CD4-positive, alpha-beta T cell treated with Interleukin-4 for 1 hour (primary cell): ENCODE data around the gene ARHGAP6.
"Not testable (repeated sequence)": the region's sequence is repeated elsewhere in the genome, so short reads cannot be mapped to it uniquely, and the experiment has no call there.

Experiments used
- DNase-seq, 2 donors: peaks; one replicate each; pipeline ENCODE4 v3.0.0-alpha.2; 2020 to 2022

The ARHGAP6 gene

DNA sequence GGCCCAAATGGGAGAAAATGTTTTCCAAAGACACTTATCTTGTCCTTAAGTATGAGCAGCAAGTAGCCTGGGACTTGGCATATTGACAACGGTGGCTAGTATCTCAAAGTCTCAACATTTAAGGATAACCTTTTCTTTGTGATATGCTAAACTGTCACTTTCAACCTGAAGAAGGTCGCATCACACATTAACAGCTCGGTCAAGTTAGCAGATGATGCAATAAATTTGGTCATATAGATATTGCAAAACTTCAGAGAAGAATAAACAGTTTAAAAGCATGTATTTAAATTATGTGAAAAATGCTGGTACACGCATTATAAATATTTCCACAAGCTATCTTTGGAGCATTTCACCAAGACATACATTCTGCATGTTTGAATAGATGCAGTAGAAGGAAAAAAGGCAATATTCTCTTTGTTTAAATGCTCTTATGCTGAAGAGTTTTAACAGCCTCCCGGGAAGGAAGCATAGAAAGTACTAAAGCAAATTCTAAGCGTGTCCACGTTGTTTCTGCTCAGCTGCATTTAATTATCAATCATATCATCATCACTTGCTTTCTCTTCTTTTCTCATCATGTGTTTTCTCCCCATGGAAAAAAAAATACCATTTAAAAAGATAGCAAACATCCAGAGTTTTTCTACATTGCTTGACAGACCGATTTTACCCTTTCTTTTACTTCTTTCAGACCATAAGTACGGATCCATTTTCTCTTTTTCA, 24.2 kb downstream of the ARHGAP6 start:
- no peak for DNase-seq

DNA sequence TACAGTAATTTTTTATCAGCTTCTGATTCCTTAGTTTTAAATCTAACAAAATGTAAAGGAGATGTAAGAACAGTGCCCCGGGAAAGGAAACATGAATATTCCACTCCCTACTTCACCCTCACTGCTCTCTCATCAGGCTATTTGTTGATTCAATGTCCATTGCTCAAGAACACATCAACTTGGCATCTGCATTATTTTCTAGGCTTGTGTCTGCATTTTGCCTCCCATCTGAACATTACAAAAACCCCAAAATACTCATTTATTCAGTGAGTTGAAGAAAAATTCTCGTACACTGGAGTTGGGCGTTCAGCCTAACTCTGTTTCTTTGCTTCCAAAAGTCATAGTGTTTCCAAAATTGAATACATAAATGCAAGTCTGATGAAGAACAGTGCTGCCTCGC, 25.6 kb downstream of the ARHGAP6 start:
- no peak for DNase-seq

DNA sequence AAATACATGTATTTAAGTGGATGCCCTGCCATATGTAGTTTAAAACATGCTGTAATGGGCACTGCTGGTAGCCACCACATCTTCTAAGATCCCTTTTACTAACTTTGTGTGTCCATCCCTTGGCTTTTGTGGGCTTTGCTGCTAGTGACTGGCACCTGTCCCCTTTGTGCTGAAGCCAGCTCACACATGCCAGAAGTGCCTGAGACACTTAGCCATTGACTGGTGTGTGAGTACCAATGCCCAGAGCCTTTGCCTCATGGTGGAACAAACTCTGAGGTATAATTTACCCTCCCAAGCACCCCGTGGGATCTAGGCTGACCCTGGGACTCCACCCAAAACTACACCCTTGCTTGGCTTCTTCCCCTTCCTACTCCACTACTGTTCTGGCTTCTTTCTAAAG, 33.0 kb downstream of the ARHGAP6 start:
- DNase-seq: no peak

DNA sequence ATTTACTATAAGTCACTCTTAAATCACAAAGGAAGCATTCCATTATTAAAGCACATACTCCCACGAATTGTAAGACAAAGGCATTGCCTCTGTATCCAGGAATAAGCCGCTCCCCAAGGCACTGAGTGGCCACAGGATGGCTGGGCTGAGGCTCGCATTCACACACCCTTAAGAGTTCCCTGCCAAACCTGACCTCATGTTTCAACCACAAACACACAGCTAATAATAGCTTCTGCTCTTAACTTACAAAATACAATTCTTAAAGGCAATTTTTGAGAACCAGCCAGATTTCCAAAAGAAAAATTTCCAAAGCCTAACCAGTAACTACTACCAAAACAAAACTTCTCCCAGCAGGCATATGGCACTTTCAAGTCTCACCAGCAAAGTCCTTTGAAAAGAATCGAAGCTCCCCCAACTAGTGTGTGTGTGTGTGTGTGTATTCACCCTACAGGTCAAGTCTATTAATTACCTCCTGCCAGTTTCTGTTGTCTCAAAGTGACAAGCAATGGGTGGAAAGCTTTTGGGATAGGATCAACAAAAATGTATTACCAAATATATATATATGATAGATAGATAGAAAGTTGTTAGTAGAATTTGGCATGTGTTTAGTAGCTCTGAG, 36.0 kb downstream of the ARHGAP6 start:
- no peak for DNase-seq

DNA sequence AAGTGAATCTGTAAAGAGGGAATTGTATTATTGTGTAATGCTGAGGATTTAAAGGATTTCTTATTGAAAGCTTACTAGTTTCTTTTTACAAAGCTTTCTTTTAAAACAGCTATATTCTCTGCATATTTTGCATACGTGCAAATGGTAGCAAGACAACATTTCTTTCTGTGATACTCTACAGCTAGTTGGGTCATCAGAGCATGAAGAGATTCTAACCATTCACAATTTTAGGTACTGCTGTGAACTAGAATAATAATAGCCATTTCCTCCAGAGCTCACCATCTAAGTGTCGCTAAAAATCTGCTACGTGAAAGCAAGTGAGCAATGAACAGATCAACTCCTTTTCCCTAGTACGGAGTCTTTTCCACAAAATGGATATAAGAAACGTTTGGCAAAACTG, 37.3 kb downstream of the ARHGAP6 start:
- no peak for DNase-seq

DNA sequence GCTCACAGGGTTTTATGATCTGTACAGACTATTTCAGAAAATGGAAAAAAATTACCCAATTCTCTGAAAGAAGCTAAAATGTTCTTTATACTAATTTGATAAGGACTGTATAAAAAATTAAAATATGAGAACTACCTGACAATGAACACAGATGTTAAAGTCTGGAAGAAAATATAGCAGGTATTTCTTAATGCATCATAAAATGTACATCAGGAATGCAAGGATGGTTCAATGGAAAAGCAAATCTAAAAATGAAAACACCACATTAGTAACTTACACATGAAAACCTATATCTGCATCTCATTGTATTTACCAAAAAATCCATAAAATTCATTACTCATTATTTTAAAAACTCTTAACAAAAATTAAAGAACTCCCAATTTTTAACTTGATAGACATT, 39.4 kb downstream of the ARHGAP6 start:
- no peak for DNase-seq

DNA sequence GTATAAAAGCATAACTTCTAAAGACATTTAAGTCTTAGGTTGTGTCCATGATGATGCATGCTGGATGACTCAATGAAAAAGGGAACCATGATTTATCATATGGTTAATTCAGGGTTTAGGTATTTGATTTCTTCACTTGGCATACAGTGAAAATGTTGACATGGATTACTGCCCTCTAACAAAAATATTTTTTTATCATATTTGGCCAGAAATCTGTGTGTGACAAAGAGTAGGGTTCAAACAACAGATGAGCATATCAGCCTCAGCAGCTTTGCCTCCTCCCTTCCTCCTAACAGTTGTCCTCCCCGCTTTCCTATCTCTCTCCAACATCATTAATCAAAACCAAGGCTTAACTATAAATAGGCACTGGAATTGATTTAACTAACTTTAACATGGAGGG, 46.3 kb downstream of the ARHGAP6 start:
- no peak for DNase-seq

DNA sequence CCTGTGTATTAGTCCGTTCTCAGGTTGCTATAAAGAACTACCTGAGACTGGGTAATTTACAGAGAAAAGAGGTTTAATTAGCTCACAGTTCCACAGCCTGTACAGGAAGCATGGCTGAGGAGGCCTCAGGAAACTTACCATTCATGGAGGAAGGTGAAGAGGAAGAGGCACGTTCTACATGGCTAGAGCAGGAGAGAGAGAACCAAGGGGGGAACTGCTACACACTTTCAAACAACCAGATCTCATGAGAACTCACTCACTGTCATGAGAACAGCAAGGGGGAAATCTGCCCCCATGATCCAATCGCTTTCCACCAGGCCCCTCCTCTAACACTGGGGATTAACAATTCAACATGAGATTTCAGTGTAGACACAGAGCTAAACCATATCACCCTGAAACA, 51.5 kb downstream of the ARHGAP6 start:
- not testable (repeated sequence) for DNase-seq

DNA sequence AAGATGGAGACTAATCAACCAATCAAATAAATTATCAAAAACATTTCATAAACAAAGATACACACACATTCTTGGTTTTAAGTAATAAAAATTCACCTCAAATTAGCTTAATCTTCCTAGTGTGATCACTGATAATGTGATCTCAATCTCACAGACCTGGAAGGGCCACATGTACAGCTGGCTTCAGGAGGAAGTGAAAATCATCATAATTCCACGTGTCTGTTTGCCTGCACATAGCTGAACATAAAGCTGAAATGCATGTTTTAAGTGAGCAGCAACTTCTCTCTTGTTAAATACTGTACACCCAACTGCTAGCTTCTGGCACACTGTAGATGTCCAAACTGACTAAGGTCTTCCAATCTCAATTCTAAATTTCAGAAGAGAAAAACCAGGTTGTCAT, 53.8 kb downstream of the ARHGAP6 start:
- DNase-seq: no peak

DNA sequence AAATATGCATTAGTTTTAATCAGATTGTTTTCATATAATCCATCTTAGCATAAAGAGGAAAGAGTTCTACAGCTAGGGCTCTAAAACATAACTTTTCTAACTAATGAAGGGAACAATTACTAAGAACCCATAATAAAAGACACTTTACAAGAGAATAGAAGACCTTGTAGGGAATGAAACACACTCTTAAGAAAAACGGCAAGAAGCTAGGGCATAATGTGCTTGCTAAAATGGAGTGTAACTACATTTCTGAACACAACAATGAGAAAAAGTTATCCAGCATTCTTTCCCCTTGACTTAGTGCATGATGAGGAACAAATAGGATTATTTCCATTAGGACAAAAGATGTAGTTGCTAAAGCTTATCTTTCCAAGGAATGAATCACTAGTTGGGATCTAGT, 54.6 kb downstream of the ARHGAP6 start:
- no peak for DNase-seq

DNA sequence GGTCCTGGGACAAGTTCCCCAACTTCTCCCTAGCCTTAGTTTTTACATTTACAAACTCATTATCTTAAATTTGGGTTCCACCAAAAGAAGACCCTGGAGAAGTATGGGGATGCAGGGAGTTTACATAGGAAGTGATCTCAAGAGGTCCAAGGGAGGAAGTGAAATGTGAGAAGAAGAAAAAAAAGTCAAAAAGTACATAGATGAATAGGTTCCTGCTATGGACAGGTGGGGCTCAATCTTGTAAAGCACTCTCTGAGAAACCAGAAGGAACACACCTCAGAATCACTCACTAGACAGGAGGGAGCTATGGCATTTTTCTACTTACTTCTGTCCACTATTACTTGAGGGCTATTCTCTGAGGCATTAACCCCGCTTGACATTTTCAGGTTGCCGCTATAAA, 56.6 kb downstream of the ARHGAP6 start:
- DNase-seq: no peak

DNA sequence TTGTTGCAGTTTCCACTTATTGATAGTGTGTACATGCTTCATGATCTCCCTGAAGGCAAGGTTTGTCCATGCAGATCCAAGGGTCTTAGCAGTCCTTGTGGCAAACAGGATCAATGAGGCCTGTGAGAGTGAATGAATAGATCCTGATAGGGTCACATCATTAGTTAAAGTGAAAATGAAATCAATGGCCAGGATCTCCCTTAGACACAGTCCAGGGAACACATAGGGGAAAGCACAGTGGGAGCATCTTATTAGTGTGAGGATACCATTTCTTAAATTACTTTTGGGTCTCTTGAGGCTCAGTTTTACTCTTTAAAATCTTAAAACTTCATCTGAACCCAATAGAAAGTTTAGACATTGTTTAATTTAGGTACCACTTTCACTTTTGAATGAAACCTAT, 59.3 kb downstream of the ARHGAP6 start:
- DNase-seq: no peak

DNA sequence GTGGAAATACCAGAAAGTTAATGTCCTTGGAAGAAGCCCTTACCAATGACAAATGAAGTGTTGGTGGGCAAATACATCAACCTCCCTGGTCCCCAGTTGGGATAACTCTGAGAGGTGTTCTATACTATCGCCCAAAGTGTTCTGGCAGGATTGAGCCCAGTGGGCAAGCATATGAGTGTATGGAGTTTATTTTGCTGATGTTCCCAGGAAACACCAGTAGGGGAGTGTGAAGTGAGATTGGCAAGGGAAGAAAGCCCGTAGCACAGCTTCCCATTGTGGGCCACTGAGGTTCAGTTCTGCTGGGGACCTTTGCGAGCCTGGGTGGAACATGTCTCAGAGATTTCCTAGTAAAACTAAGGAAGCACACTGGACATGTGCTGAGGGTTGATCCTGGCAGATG, 65.1 kb downstream of the ARHGAP6 start:
- no peak for DNase-seq

DNA sequence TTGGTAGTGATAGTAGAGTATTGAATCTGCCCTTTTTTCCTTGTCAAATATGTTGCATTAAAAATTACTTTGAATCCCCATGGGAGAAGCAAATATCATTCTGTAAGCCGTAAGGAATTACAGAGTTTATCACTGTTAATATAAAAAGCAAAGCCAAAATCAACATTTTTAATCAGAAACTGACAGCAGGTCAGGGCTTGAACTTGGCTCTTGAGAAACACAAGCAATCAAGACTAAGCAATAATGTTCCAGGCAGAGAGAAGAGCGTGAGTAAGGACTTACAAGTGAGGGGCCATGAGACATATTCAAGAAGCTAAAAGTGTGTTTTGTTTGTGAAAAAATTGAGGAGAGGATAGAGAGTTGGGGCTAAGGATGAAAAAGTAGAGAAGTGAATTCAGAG, 68.2 kb downstream of the ARHGAP6 start:
- no peak for DNase-seq

DNA sequence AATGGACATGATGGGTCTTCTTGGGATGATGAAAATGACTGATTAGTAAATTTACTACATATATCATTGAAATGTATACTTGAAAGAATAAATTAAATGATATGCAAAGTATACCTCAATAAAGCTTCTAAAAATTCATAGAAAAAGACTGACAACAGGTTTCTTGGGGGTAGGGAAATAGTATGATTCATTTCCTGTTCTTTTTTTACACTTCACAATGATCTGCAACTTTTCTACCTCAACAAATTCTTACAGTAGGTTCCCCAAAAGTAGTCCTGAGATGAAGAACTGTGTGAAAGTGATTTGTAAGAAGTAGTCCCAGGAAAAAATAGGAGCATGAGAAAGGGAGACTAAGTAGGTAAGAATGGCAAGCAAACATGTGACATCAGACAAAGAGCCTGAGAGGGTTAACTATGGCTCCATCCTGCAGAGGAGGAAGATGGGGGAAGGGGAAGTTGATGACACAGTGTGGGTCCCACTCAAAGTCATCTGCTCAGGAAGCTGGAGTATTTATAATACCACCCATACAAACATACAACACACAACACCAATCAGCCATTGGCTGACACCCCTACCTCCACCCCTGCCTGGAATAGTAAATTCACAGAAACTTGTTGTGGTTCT, 73.9 kb downstream of the ARHGAP6 start:
- no peak for DNase-seq

DNA sequence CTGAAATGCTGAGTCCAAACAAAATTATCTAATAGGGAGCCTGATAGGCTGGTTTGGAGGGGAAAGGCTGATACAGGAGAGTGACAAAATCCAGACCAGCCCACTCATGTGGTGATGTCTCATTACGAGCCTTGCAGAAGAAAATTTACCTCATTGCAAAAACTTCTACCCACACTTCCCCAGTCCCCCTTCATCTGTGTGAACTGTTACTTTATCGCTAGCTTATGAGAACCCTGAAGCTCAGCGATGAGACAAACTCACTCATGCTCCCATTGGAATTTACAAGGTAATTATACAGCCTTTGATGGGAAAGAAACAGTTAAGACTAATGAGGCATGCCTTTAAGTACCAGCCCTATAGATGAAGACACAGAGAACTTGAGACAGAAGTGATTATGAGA, 76.1 kb downstream of the ARHGAP6 start:
- no peak for DNase-seq

DNA sequence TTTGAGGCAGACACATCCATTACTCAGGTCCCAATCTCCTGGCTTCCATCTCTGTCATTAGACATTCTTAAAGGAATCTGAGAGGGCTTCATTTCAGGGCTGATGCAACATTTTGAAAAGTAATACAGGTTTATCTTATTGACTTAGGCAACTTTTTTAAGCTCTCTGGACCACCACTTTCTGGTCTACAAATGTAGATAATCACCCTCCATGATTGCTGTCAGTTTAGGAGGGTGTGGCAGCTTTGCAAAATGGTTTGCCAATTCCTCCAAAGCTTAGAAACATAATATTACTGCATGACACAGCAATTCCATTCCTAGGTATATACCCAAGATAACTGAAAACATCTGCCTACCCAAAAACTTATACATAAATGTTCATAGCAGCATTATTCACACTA, 77.6 kb downstream of the ARHGAP6 start:
- DNase-seq: no peak

DNA sequence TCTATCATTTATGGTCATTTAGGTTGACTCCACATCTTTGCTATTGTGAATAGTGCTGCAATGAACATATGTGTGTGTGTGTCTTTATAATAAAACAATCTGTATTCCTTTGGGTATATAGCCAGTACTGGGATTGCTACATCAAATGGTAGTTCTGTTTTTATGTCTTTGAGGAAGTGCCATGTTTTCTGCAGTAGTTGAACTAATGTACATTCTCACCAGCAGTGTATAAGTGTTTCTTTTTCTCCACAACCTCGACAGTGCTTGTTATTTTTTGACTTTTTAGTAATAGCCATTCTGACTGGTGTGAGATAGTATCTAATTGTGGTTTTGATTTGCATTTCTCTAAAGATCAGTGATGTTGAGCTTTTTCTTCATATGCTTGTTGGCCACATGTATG, 80.5 kb downstream of the ARHGAP6 start:
- DNase-seq: no peak

DNA sequence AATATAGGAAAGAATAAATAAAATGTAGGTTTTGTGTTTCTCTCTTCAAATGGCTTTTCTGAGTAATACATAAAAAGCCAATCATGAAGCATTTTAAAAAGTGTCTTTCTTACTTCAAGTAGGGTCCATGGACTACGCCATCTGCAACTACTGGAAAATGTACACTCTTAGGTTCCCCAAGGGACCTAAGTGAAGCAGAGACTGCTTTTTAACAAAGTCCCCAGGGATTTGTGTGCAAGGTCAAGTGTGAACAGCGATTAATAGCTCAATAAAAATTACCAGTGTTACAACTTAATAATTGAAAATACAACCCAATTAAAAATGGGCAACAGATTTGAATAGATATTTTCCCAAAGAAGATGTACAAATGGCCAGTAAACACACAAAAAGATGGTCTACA, 84.9 kb downstream of the ARHGAP6 start:
- no peak for DNase-seq

DNA sequence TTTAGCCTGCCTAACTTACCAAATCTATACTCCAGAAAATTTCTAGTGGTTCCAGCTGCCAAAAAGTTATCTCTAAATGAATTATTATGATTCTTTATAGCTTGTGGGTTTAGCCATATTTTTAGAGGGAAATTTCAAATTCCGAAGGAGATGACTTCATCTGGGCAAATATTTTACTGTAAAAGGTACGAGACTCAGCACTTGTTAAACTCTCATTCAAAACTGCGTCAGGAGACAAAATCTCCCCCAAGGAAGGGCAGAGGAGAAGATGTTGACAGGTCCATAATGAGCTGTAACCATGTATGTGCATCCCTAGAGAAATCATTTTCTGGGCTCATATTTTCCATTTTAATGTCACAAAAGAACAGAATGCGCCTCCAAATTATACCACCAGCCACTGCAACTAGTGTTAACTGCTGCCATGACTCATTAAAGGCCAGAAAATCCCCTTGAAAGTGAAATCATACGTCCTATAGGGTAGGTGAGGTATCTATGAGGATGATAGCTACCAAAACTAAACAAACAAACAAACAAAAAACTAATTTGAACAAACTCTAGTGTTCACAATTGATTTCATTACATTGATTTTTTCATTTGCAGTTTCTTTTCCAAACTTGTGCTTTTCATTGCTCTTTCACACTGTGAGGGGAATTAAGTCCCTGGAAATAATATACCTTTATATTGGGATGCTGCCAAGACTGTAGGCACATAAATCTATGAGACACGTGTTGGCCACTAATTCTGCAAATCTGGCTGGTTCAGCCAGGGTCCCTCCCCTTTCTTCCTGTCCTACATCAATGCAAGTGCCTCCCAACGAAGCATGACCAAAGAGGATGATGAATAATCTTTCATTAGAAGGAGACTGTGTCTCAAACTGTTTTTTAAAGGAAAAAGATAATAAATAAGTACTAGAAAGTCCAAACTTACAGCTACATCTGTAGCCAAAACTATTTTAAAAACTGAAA, 85.8 kb downstream of the ARHGAP6 start:
- DNase-seq: no peak

DNA sequence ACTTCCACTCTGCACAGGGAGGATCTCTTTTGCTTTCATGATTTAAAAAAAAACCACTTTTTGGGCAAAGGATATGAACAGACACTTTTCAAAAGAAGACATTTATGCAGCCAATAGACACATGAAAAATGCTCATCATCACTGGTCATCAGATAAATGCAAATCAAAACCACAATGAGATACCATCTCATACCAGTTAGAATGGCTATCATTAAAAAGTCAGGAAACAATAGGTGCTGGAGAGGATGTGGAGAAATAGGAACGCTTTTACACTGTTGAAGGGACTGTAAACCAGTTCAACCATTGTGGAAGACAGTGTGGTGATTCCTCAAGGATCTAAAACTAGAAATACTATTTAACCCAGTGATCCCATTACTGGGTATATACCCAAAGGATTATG, 87.4 kb downstream of the ARHGAP6 start:
- DNase-seq: not testable (repeated sequence)

DNA sequence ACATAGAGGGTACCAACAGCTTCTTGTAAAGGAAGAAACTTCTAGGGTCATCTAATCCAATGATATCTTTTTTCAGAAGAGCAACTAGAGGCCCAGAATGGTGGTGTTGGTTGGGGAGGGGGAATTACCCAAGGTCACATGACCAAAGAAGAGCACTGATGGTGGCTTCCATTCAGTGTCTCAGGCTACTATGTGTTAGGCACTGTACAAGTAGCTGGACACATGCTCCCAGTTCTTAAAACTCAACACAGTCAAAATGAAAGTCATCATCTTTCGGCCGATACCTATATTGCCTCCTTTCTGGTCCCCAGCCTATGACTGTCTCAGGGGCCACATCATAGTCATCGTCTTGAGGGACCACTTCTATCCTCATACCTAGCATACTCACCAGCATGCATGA, 88.1 kb downstream of the ARHGAP6 start:
- no peak for DNase-seq

DNA sequence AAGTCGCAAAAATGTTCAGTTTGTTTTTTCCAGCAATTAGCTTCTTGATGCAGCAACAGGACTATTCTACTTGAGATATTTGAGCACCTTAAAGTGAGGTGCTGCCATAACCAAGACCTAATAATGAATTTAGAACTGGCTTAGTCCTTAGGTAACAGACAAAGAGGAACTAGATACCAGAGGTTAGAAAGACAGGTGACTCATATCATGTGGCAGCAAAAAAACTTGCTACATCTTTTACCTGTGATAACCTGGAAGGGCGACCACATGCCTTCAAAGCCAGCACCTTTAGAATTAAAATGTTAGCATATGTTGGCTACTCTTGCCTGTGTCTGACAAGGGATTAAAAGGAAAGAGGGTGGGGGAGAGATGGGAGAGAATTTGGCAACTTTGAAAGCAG, 90.4 kb downstream of the ARHGAP6 start:
- no peak for DNase-seq
